Psoas muscle (tissue), 8 donors: ENCODE results near the gene OSBPL6. TPM values are rescaled to one million over a fixed set of nuclear protein-coding genes. Genes with fewer than 3 reads are reported as not detected.

Experiments
- ATAC-seq, 4 donors: fragments of 200-7000 bp; cut with Tn5 transposase; one replicate each; pipeline ENCODE4 v1.9.1; 2020; ENCODE audit warnings: moderate library complexity in 3 of 4, mild to moderate bottlenecking in 2 of 4
- DNase-seq, 2 donors: peaks; one replicate each; pipeline ENCODE4 v3.0.0-alpha.2; 2020
- H3K27ac ChIP-seq: fragments of 200-600 bp; one replicate; pipeline ENCODE4 v1.8.0; 2022
- H3K27me3 ChIP-seq, 3 donors: fragments of 200-600 bp in 1 of 3; one replicate each; pipeline versions ENCODE4 v1.6.1 to v1.8.0; 2013 to 2022; ENCODE audit warnings: low read length in 2 of 3, mild to moderate bottlenecking in 2 of 3, moderate library complexity in 1 of 3; ENCODE audit not compliant: insufficient read depth in 3 of 3
- H3K36me3 ChIP-seq, 2 donors: fragments of 200-600 bp in 1 of 2; one replicate each; pipeline versions ENCODE4 v1.6.1 to v1.8.0; 2013 to 2022; ENCODE audit warnings: low read depth in 1 of 2, mild to moderate bottlenecking in 1 of 2, moderate library complexity in 1 of 2; ENCODE audit not compliant: insufficient read depth in 1 of 2
- H3K4me1 ChIP-seq: fragments of 200-600 bp; one replicate; pipeline ENCODE4 v1.8.0; 2022
- H3K4me3 ChIP-seq: fragments of 200-600 bp; one replicate; pipeline ENCODE4 v1.8.0; 2022; ENCODE audit warnings: mild to moderate bottlenecking
- H3K9me3 ChIP-seq: fragments of 200-600 bp; one replicate; pipeline ENCODE4 v1.8.0; 2022
- CTCF ChIP-seq: fragments of 200-600 bp; IDR thresholded peaks from one replicate; pipeline ENCODE4 v1.8.0; 2022; ENCODE audit warnings: antibody characterized with exemption
- WGBS, 3 donors: extraction: QIAGEN DNeasy Blood & Tissue Kit; methylation state at CpG; one replicate each; pipeline versions ENCODE4 v1.1.6 to v1.1.7; 2013; 5-methylcytosine and 5-hydroxymethylcytosine counted together
- intact Hi-C, 2 donors: fragments of 100-400 bp; cut with DNase I; formaldehyde crosslinking; loops; one replicate each; pipeline versions ENCODE4 v1.11.0 to v1.14.2; 2022
- polyA plus RNA-seq, 3 donors: library from polyadenylated mRNA; stranded (reverse); fragments of 200-250 nt; gene quantifications; one replicate each; pipeline ENCODE4 v1.2.3, GENCODE V29; 2013
- total RNA-seq, 4 donors: library from RNA; stranded (reverse); fragmentation: NEBNext Ultra II Directional in 2 of 4; extraction: Animal tissue kit (Norgen Biotek cat#: 25700) in 2 of 4; gene quantifications; one replicate each; pipeline versions ENCODE4 v1.2.1 to v1.2.4, GENCODE V29; 2021 to 2023
- donor health status: healthy with polysubstance abuse.
- donor health status: DM: no; HTN: no; CAD: no; lungs with moderate emphysema.
- donor health status: Bipolar disorder and iron deficiency.
- donor health status: healthy.
- donor health status: DM: yes; HTN: yes; CAD: no.
- donor health status: DM: no; HTN: no; CAD: no.
- donor health status: DM: no; HTN: no; CAD: no.
- donor health status: DM: yes; HTN: yes; CAD: no.

OSBPL6 gene
- total and polyA plus RNA-seq, 7 donors: 11.4 to 147 (median 36.2) TPM

- DNase-seq: no peak
Observed at GRCh38 chr2:178208817-178209216, 14.5 kb downstream of the OSBPL6 start.

GRCh38 chr2:178211460-178211859 is 17.1 kb downstream of the OSBPL6 start:
- Histone ChIP-seq H3K9me3 (no peaks in the 10 kb centered on the region), H3K27me3 (no peaks in the 10 kb centered on the region), H3K4me1 (peaks cover 44% of the 10 kb centered on the region), H3K4me3 (no peak overlapping the region), H3K36me3 (no peaks in the 10 kb centered on the region), H3K27ac (peak overlapping the region; percentile 32)
- no peak for TF ChIP-seq CTCF
- intact Hi-C loops: no loop called here
- 24 to 71% (median 32%) methylated on average over 3 of the region's 3 CpGs for WGBS, 3 donors
- ATAC-seq (peak in 3 of 4 donors; percentile 26 to 66 (median 30)), DNase-seq (no peak)

More at GRCh38 chr2:178208817-178209216, 14.5 kb downstream of the OSBPL6 start:
- ATAC-seq: no peak
- peak; percentile 34 for TF ChIP-seq CTCF
- Histone ChIP-seq H3K9me3 (no peaks in the 10 kb centered on the region), H3K36me3 (no peaks in the 10 kb centered on the region), H3K4me3 (no peak overlapping the region), H3K27ac (no peak overlapping the region), H3K4me1 (peaks cover 60% of the 10 kb centered on the region), H3K27me3 (no peaks in the 10 kb centered on the region)
- WGBS, 3 donors: 74 to 93% (median 87%) methylated on average over 3 of the region's 3 CpGs
- intact Hi-C loops: no loop called here

- intact Hi-C loops: no loop called here
- H3K4me1 ChIP-seq: peaks cover 40% of the 10 kb centered on the region
- H3K36me3 ChIP-seq: no peaks in the 10 kb centered on the region
- H3K4me3 ChIP-seq: no peak overlapping the region
- DNase-seq (no peak), ATAC-seq (no peak)
- WGBS, 3 donors: 82 to 85% (median 84%) methylated on average over 4 of the region's 4 CpGs
- no peak for TF ChIP-seq CTCF
- no peaks in the 10 kb centered on the region for H3K27me3 ChIP-seq
- peak overlapping the region; percentile 10 for H3K27ac ChIP-seq
- no peaks in the 10 kb centered on the region for H3K9me3 ChIP-seq
Observed at GRCh38 chr2:178211943-178212342, 17.6 kb downstream of the OSBPL6 start.

- DNase-seq (no peak), ATAC-seq (no peak)
- WGBS, 3 donors: 42 to 80% (median 47%) methylated on average over 1 of the region's 1 CpG
- H3K36me3 ChIP-seq: peaks cover 0 to 9% of the 10 kb centered on the region in 2 donors
- H3K4me3 ChIP-seq: no peak overlapping the region
- H3K9me3 ChIP-seq: no peaks in the 10 kb centered on the region
- peak overlapping the region; percentile 11 for H3K27ac ChIP-seq
- TF ChIP-seq CTCF: no peak
- peaks cover 32% of the 10 kb centered on the region for H3K4me1 ChIP-seq
- H3K27me3 ChIP-seq: no peaks in the 10 kb centered on the region
- intact Hi-C loops: no loop called here
Observed at GRCh38 chr2:178213991-178214390, 19.7 kb downstream of the OSBPL6 start.

- Histone ChIP-seq H3K27me3 (no peaks in the 10 kb centered on the region), H3K27ac (no peak overlapping the region), H3K36me3 (peaks cover 0 to 9% of the 10 kb centered on the region in 2 donors), H3K4me1 (peaks cover 18% of the 10 kb centered on the region), H3K9me3 (no peaks in the 10 kb centered on the region), H3K4me3 (no peak overlapping the region)
- DNase-seq (no peak), ATAC-seq (no peak)
- TF ChIP-seq CTCF: no peak
- 36 to 81% (median 56%) methylated on average over 1 of the region's 1 CpG for WGBS, 3 donors
- intact Hi-C loops: no loop called here
Observed at GRCh38 chr2:178219247-178219646, 24.9 kb downstream of the OSBPL6 start.
